Fibroblast of pulmonary artery (primary cell): ENCODE measurements around the gene TMEM63C.

Source experiments
- DNase-seq: peaks from one replicate; pipeline ENCODE4 v3.0.0-alpha.2; 2010; ENCODE audit warnings: low read depth
- H3K4me3 ChIP-seq: replicated peaks from 2 replicates; pipeline ENCODE4 v1.5.1; 2011; ENCODE audit warnings: low read depth, mild to moderate bottlenecking, control low read depth, low read length, moderate library complexity
- CTCF ChIP-seq: IDR thresholded peaks from 2 replicates; pipeline ENCODE4 v1.5.1; 2011; ENCODE audit warnings: mild to moderate bottlenecking, control low read depth, low read length, inconsistent platforms; ENCODE audit errors: missing control alignments

Gene TMEM63C

GRCh38 chr14:77186911-77187648 lies 5.5 kb downstream of the TMEM63C start:
- no peak overlapping the region for H3K4me3 ChIP-seq
- no peak for TF ChIP-seq CTCF
- peak; percentile 6 for DNase-seq

GRCh38 chr14:77187649-77188012 lies 6.0 kb downstream of the TMEM63C start:
- DNase-seq, result no peak
- no peak for TF ChIP-seq CTCF

GRCh38 chr14:77189479-77189878 lies 7.9 kb downstream of the TMEM63C start:
- H3K4me3 ChIP-seq, result no peak overlapping the region
- DNase-seq, result no peak
- no peak for TF ChIP-seq CTCF

More at GRCh38 chr14:77187649-77188012, 6.0 kb downstream of the TMEM63C start:
- no peak overlapping the region for H3K4me3 ChIP-seq

- no peak for TF ChIP-seq CTCF
- no peak overlapping the region for H3K4me3 ChIP-seq
- DNase-seq, result no peak
Observed at GRCh38 chr14:77190977-77191376, 9.4 kb downstream of the TMEM63C start.

- TF ChIP-seq CTCF, result no peak
- no peak for DNase-seq
Observed at GRCh38 chr14:77194706-77195105, 13.1 kb downstream of the TMEM63C start.

GRCh38 chr14:77195766-77196165 lies 14.2 kb downstream of the TMEM63C start:
- TF ChIP-seq CTCF, result no peak
- DNase-seq, result no peak
- no peak overlapping the region for H3K4me3 ChIP-seq

More at GRCh38 chr14:77194706-77195105, 13.1 kb downstream of the TMEM63C start:
- H3K4me3 ChIP-seq, result no peak overlapping the region

- no peak for DNase-seq
- TF ChIP-seq CTCF, result no peak
- no peak overlapping the region for H3K4me3 ChIP-seq
Observed at GRCh38 chr14:77197988-77198387, 16.4 kb downstream of the TMEM63C start.
